C4-2B (cell line): ENCODE data around the gene TDRD9.
A peak's percentile ranks its signal among the peaks of the same experiment; 100 is the strongest.

Experiments
- ZFX ChIP-seq: fragments of 450-650 bp; IDR thresholded peaks from 2 replicates; pipeline ENCODE4 v1.6.1; 2017
- TF ChIP-seq, protein P1 (sequence below): fragments of 450-650 bp; conservative IDR thresholded peaks from 2 replicates; pipeline ENCODE4 v1.5.1; 2017; ENCODE audit warnings: mild to moderate bottlenecking

- TF ChIP-seq, protein P1, sequence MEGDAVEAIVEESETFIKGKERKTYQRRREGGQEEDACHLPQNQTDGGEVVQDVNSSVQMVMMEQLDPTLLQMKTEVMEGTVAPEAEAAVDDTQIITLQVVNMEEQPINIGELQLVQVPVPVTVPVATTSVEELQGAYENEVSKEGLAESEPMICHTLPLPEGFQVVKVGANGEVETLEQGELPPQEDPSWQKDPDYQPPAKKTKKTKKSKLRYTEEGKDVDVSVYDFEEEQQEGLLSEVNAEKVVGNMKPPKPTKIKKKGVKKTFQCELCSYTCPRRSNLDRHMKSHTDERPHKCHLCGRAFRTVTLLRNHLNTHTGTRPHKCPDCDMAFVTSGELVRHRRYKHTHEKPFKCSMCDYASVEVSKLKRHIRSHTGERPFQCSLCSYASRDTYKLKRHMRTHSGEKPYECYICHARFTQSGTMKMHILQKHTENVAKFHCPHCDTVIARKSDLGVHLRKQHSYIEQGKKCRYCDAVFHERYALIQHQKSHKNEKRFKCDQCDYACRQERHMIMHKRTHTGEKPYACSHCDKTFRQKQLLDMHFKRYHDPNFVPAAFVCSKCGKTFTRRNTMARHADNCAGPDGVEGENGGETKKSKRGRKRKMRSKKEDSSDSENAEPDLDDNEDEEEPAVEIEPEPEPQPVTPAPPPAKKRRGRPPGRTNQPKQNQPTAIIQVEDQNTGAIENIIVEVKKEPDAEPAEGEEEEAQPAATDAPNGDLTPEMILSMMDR, result no peak
- peak; percentile 86; the same call in 1 of the 2 replicates for TF ChIP-seq ZFX
These were observed 37.2 kb upstream of the TDRD9 start for GRCh38 chr14:103890821-103891666.
